Kidney epithelial cell (primary cell): Measurements from ENCODE around the gene TBC1D4. TPM values are rescaled to one million over a fixed set of nuclear protein-coding genes. Genes with fewer than 3 reads are reported as not detected.
A peak's percentile ranks its signal among the peaks of the same experiment; 100 is the strongest.

Experiments
- DNase-seq: peaks from one replicate; pipeline ENCODE4 v3.0.0-alpha.2; 2010; ENCODE audit warnings: low read depth
- H3K27me3 ChIP-seq: 2 replicates; pipeline ENCODE4 v1.6.0; 2011; ENCODE audit warnings: low read length; ENCODE audit not compliant: control insufficient read depth, insufficient read depth
- H3K36me3 ChIP-seq: 2 replicates; pipeline ENCODE4 v1.5.1; 2011; ENCODE audit warnings: low read length; ENCODE audit not compliant: control insufficient read depth, insufficient read depth
- H3K4me3 ChIP-seq: 2 replicates; pipeline ENCODE4 v1.5.1; 2011; ENCODE audit warnings: low read depth, mild to moderate bottlenecking, control low read depth, low read length
- CTCF ChIP-seq: IDR thresholded peaks from 2 replicates; pipeline ENCODE4 v1.5.1; 2011; ENCODE audit warnings: mild to moderate bottlenecking, moderate library complexity, low read length, control low read depth, inconsistent platforms; ENCODE audit not compliant: insufficient read depth, poor library complexity, severe bottlenecking
- total RNA-seq: library from RNA; depleted of rRNA; stranded (reverse); fragments of >200 nt; gene quantifications from 2 replicates; pipeline ENCODE4 v1.2.3, GENCODE V29; 2015

Gene TBC1D4
- total RNA-seq, 1 donor from 2014 or later, result 8.6 TPM

- DNase-seq, result no peak
- no peaks in the 10 kb centered on the region for H3K27me3 ChIP-seq
- TF ChIP-seq CTCF, result no peak
- H3K36me3 ChIP-seq, result no peaks in the 10 kb centered on the region
- H3K4me3 ChIP-seq, result no peak overlapping the region
Observed at GRCh38 chr13:75485286-75486062, 3.5 kb upstream of the TBC1D4 start.

GRCh38 chr13:75482820-75483079, 781 bp upstream of the TBC1D4 start:
- no peak for TF ChIP-seq CTCF
- Histone ChIP-seq H3K36me3 (no peaks in the 10 kb centered on the region), H3K4me3 (peak overlapping the region; percentile 77), H3K27me3 (no peaks in the 10 kb centered on the region)
- no peak for DNase-seq

- Histone ChIP-seq H3K4me3 (peak overlapping the region; percentile 77), H3K36me3 (no peaks in the 10 kb centered on the region), H3K27me3 (no peaks in the 10 kb centered on the region)
- TF ChIP-seq CTCF, result no peak
- DNase-seq, result no peak
Observed at GRCh38 chr13:75481176-75482069, 546 bp downstream of the TBC1D4 start.

- no peaks in the 10 kb centered on the region for H3K36me3 ChIP-seq
- TF ChIP-seq CTCF, result no peak
- H3K27me3 ChIP-seq, result no peaks in the 10 kb centered on the region
- DNase-seq, result no peak
- H3K4me3 ChIP-seq, result peak overlapping the region; percentile 77
Observed at GRCh38 chr13:75480671-75481175, 1.2 kb downstream of the TBC1D4 start.

- no peak for TF ChIP-seq CTCF
- Histone ChIP-seq H3K36me3 (no peaks in the 10 kb centered on the region), H3K27me3 (no peaks in the 10 kb centered on the region), H3K4me3 (no peak overlapping the region)
- no peak for DNase-seq
Observed at GRCh38 chr13:75479102-75479740, 2.7 kb downstream of the TBC1D4 start.
